Coronary artery (tissue), 2 donors: Measurements from ENCODE around the gene PPP1R12B.
"Not testable (repeated sequence)": the region's sequence is repeated elsewhere in the genome, so short reads cannot be mapped to it uniquely, and the experiment has no call there.

Experiments
- DNase-seq: peaks from one replicate; pipeline ENCODE4 v3.0.0-alpha.2; 2017; ENCODE audit warnings: low spot score
- H3K27ac ChIP-seq, 2 donors: fragments of 200-600 bp; sonication (generic); one replicate each; pipeline ENCODE4 v1.5.1; 2016 to 2019
- H3K4me3 ChIP-seq: fragments of 200-600 bp; sonication (generic); 2 replicates; pipeline ENCODE4 v1.5.1; 2016; ENCODE audit warnings: mild to moderate bottlenecking, moderate library complexity
- CTCF ChIP-seq: fragments of 200-600 bp; sonication (generic); IDR thresholded peaks from one replicate; pipeline ENCODE4 v1.5.1; 2019; ENCODE audit warnings: antibody characterized with exemption

PPP1R12B gene

GRCh38 chr1:202501281-202501680, 152.8 kb downstream of the PPP1R12B start:
- Histone ChIP-seq H3K27ac (no peak overlapping the region), H3K4me3 (no peak overlapping the region)
- no peak for DNase-seq
- TF ChIP-seq CTCF = peak; percentile 31

- Histone ChIP-seq H3K4me3 (no peak overlapping the region), H3K27ac (peak overlapping the region; percentile 84 to 92)
- no peak for DNase-seq
- TF ChIP-seq CTCF = no peak
Measured at GRCh38 chr1:202505356-202505755, 156.9 kb downstream of the PPP1R12B start.

GRCh38 chr1:202505880-202506575, 157.5 kb downstream of the PPP1R12B start:
- not testable (repeated sequence) for DNase-seq
- Histone ChIP-seq H3K27ac (peak overlapping the region; percentile 84 to 92), H3K4me3 (peak overlapping the region; percentile 15)

- DNase-seq = not testable (repeated sequence)
Measured at GRCh38 chr1:202508863-202509262, 160.4 kb downstream of the PPP1R12B start.

GRCh38 chr1:202513875-202514274, 165.4 kb downstream of the PPP1R12B start:
- not testable (repeated sequence) for H3K27ac ChIP-seq, DNase-seq, H3K4me3 ChIP-seq

More at GRCh38 chr1:202508863-202509262, 160.4 kb downstream of the PPP1R12B start:
- peak overlapping the region; percentile 28 to 74 for H3K27ac ChIP-seq
- H3K4me3 ChIP-seq = not testable (repeated sequence)

- Histone ChIP-seq H3K27ac (no peak overlapping the region), H3K4me3 (no peak overlapping the region)
- TF ChIP-seq CTCF = no peak
- DNase-seq = no peak
Measured at GRCh38 chr1:202516434-202516877, 168.0 kb downstream of the PPP1R12B start.

GRCh38 chr1:202517146-202517545, 168.6 kb downstream of the PPP1R12B start:
- DNase-seq, H3K4me3 ChIP-seq, H3K27ac ChIP-seq: not testable (repeated sequence)

GRCh38 chr1:202518180-202518579, 169.7 kb downstream of the PPP1R12B start:
- not testable (repeated sequence) for DNase-seq, H3K4me3 ChIP-seq
- peak overlapping the region; percentile 3 to 57 for H3K27ac ChIP-seq

- not testable (repeated sequence) for DNase-seq, H3K4me3 ChIP-seq
- H3K27ac ChIP-seq = peak overlapping the region; percentile 50 to 57
Measured at GRCh38 chr1:202518905-202519304, 170.4 kb downstream of the PPP1R12B start.

GRCh38 chr1:202520129-202520856, 171.8 kb downstream of the PPP1R12B start:
- H3K4me3 ChIP-seq, DNase-seq: not testable (repeated sequence)
- peak overlapping the region; percentile 50 to 73 for H3K27ac ChIP-seq

GRCh38 chr1:202520857-202521216, 172.3 kb downstream of the PPP1R12B start:
- H3K4me3 ChIP-seq, DNase-seq: not testable (repeated sequence)
- peak overlapping the region; percentile 27 to 59 for H3K27ac ChIP-seq

- H3K27ac ChIP-seq, H3K4me3 ChIP-seq, DNase-seq: not testable (repeated sequence)
Measured at GRCh38 chr1:202521484-202521883, 173.0 kb downstream of the PPP1R12B start.
